ENCODE measurements around the gene BANP. TPM values are rescaled to one million over a fixed set of nuclear protein-coding genes. Genes with fewer than 3 reads are reported as not detected.

The BANP gene
- polyA plus RNA-seq, 1 of the 3 experiments (the other 2 are of a cell fraction), result 16.8 TPM

GRCh38 chr16:88083582-88083981 lies 132.3 kb downstream of the BANP start:
- no peaks in the 10 kb centered on the region for H3K9me3 ChIP-seq
- WGBS (ENCODE audit: low lambda C conversion rate), result 94% methylated on average over 4 of the region's 9 CpGs
- CTCF ChIA-PET, result interaction anchor here (1.2 kb wide), 1 partner anchor 9 kb away, joined by 3 read pairs; no protein-coding TSS in a partner anchor
- peaks cover 0 to 2% of the 10 kb centered on the region in 2 experiments for H3K36me3 ChIP-seq (replicated peaks in 1 of 2; ENCODE audit: control insufficient read depth in 1 of 2, insufficient read depth in 2 of 2, low read length in 1 of 2)
- no peak overlapping the region for H3K9ac ChIP-seq
- H3K27me3 ChIP-seq (ENCODE audit: insufficient read depth), result no peaks in the 10 kb centered on the region
- peak overlapping the region in 1 of 2 experiments; percentile 26; a peak in 1 of 4 replicates for H3K27ac ChIP-seq (ENCODE audit: low read depth in 2 of 2, low read length in 1 of 2)
- no peak overlapping the region for H3K4me2 ChIP-seq
- no peak for TF ChIP-seq USF2 (IDR thresholded peaks at IDR 0.05; ENCODE audit: borderline replicate concordance, low read depth, low read length)
- peaks cover 0 to 8% of the 10 kb centered on the region in 2 experiments; a peak in 1 of 4 replicates for H3K4me1 ChIP-seq (ENCODE audit: control insufficient read depth in 1 of 2, insufficient read depth in 2 of 2, low read depth in 1 of 2, low read length in 1 of 2)
- H4K20me1 ChIP-seq (ENCODE audit: insufficient read depth), result no peaks in the 10 kb centered on the region
- DNase-seq, result no peak
- no peak overlapping the region for H2AFZ ChIP-seq (ENCODE audit: low read depth)
- H3K4me3 ChIP-seq (ENCODE audit: low read depth in 2 of 2, low read length in 1 of 2), result no peak overlapping the region
- no peaks in the 10 kb centered on the region for H3K79me2 ChIP-seq (ENCODE audit: insufficient read depth)
- H3K9me2 ChIP-seq, result no peaks in the 10 kb centered on the region
- POLR2A ChIA-PET, result no interaction called here
- H3F3A ChIP-seq (replicated peaks; ENCODE audit: insufficient read depth), result no peaks in the 10 kb centered on the region

- peaks cover 0 to 8% of the 10 kb centered on the region in 2 experiments; a peak in 1 of 4 replicates for H3K4me1 ChIP-seq (ENCODE audit: control insufficient read depth in 1 of 2, insufficient read depth in 2 of 2, low read depth in 1 of 2, low read length in 1 of 2)
- H3K79me2 ChIP-seq (ENCODE audit: insufficient read depth), result no peaks in the 10 kb centered on the region
- no peaks in the 10 kb centered on the region for H3K9me3 ChIP-seq
- DNase-seq, result no peak
- H3K36me3 ChIP-seq (replicated peaks in 1 of 2; ENCODE audit: control insufficient read depth in 1 of 2, insufficient read depth in 2 of 2, low read length in 1 of 2), result peaks cover 0 to 2% of the 10 kb centered on the region in 2 experiments
- no peak overlapping the region for H3K4me3 ChIP-seq (ENCODE audit: low read depth in 2 of 2, low read length in 1 of 2)
- whole genome bisulfite sequencing (ENCODE audit: low lambda C conversion rate), result 74% methylated on average over 3 of the region's 3 CpGs
- no peaks in the 10 kb centered on the region for H3K27me3 ChIP-seq (ENCODE audit: insufficient read depth)
- H3F3A ChIP-seq (replicated peaks; ENCODE audit: insufficient read depth), result no peaks in the 10 kb centered on the region
- H3K27ac ChIP-seq (ENCODE audit: low read depth in 2 of 2, low read length in 1 of 2), result no peak overlapping the region
- no peak for TF ChIP-seq USF2 (IDR thresholded peaks at IDR 0.05; ENCODE audit: borderline replicate concordance, low read depth, low read length)
- no peak for TF ChIP-seq POLR2AphosphoS5 (IDR thresholded peaks at IDR 0.05; ENCODE audit: low read depth, low read length)
- TF ChIP-seq USF1 (IDR thresholded peaks at IDR 0.05; ENCODE audit: borderline replicate concordance, low read depth), result no peak
- no peak for TF ChIP-seq SMC3 (IDR thresholded peaks at IDR 0.05; ENCODE audit: low read depth, low read length)
- no peak for TF ChIP-seq RXRA (IDR thresholded peaks at IDR 0.05; ENCODE audit: borderline replicate concordance, low read depth)
- TF ChIP-seq RCOR1 (IDR thresholded peaks at IDR 0.05; ENCODE audit: low read length), result no peak
- ChIA-PET CTCF (interaction anchor here (1.2 kb wide), 1 partner anchor 11 kb away, joined by 3 read pairs; no protein-coding TSS in a partner anchor), POLR2A (interaction anchor here (0.6 kb wide), 1 partner anchor 14 kb away, joined by 3 read pairs; no protein-coding TSS in a partner anchor)
- no peak overlapping the region for H3K9ac ChIP-seq
- H3K4me2 ChIP-seq, result no peak overlapping the region
- H4K20me1 ChIP-seq (ENCODE audit: insufficient read depth), result no peaks in the 10 kb centered on the region
- no peaks in the 10 kb centered on the region for H3K9me2 ChIP-seq
- H2AFZ ChIP-seq (ENCODE audit: low read depth), result no peak overlapping the region
These were observed 133.6 kb downstream of the BANP start for GRCh38 chr16:88084881-88085280.
